ENCODE measurements around the gene SMAD5.
A peak's percentile ranks its signal among the peaks of the same experiment; 100 is the strongest.

SMAD5 gene

GRCh38 chr5:136132557-136133221 is at the start of gene SMAD5:
SMAD5 (plus strand) TSS chr5:136132845; CDS start chr5:136153761, 20,916 bp downstream.
- DNase-seq, result peak; percentile 83

GRCh38 chr5:136084698-136085097 is 47.9 kb upstream of the SMAD5 start:
- peak; percentile 65 for DNase-seq

GRCh38 chr5:136086783-136087566 is 45.7 kb upstream of the SMAD5 start:
- DNase-seq, result peak; percentile 36

- DNase-seq, result no peak
Measured at GRCh38 chr5:136087961-136088871, 44.4 kb upstream of the SMAD5 start.

- no peak for DNase-seq
Measured at GRCh38 chr5:136089791-136090190, 42.9 kb upstream of the SMAD5 start.

GRCh38 chr5:136090319-136090718 is 42.3 kb upstream of the SMAD5 start:
- DNase-seq, result no peak

GRCh38 chr5:136094189-136094912 is 38.3 kb upstream of the SMAD5 start:
- no peak for DNase-seq

GRCh38 chr5:136094913-136095641 is 37.6 kb upstream of the SMAD5 start:
- DNase-seq, result no peak

GRCh38 chr5:136098176-136098575 is 34.5 kb upstream of the SMAD5 start:
- DNase-seq, result no peak

- DNase-seq, result no peak
Measured at GRCh38 chr5:136099870-136100269, 32.8 kb upstream of the SMAD5 start.

- no peak for DNase-seq
Measured at GRCh38 chr5:136101884-136102283, 30.8 kb upstream of the SMAD5 start.

- no peak for DNase-seq
Measured at GRCh38 chr5:136103118-136103517, 29.5 kb upstream of the SMAD5 start.

GRCh38 chr5:136104306-136104965 is 28.2 kb upstream of the SMAD5 start:
- DNase-seq, result no peak

- DNase-seq, result no peak
Measured at GRCh38 chr5:136106351-136107031, 26.2 kb upstream of the SMAD5 start.

GRCh38 chr5:136108180-136108611 is 24.4 kb upstream of the SMAD5 start:
- DNase-seq, result no peak

- DNase-seq, result no peak
Measured at GRCh38 chr5:136108766-136109165, 23.9 kb upstream of the SMAD5 start.

- DNase-seq, result no peak
Measured at GRCh38 chr5:136109453-136110135, 23.1 kb upstream of the SMAD5 start.

- no peak for DNase-seq
Measured at GRCh38 chr5:136113606-136114005, 19.0 kb upstream of the SMAD5 start.

GRCh38 chr5:136114414-136115125 is 18.1 kb upstream of the SMAD5 start:
- DNase-seq, result no peak
